ENCODE measurements around the gene ATP9A. TPM values are rescaled to one million over a fixed set of nuclear protein-coding genes. Genes with fewer than 3 reads are reported as not detected.
"Not testable (repeated sequence)": the region's sequence is repeated elsewhere in the genome, so short reads cannot be mapped to it uniquely, and the experiment has no call there.

Gene ATP9A
- total RNA-seq, 1 experiment from 2014 or later, result 1.8 TPM

DNA sequence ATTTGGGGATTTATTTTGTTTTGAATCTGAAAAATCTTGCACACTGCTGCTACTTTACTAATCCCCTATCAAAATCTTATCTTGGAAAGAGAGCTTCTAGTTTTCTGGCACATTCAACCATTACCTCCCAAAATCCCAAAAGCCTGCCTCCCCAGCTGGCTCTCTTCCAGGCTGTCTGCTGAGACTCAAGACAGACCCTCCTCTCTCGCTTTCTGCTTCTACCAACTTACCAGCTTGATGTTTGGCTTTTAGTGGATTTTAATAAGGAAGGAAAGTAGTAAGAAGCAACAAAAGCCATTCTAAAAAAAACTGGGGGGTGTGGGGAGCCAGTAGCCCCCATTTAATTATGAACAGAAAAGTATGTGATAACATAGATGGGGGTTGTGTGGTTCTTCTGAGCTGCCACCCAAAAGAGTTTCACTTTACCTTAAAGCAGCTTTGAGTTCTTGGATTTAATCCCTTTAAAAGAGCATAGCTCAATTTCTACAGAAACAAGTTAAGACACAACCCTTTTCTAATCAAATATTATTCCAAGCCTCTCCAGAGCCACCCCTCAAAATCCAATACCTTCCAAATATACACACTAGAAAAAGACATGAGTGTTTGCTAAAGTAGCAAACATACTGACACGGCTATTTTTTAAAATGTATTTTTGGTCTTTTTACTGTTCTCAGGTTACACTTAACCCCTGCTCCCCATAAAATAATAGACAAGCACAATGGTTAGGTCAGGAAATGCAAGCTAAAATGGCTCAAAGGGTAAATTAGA is 71.7 kb downstream of the ATP9A start:
- peak; percentile 24 for DNase-seq (ENCODE audit: low read depth)

DNA sequence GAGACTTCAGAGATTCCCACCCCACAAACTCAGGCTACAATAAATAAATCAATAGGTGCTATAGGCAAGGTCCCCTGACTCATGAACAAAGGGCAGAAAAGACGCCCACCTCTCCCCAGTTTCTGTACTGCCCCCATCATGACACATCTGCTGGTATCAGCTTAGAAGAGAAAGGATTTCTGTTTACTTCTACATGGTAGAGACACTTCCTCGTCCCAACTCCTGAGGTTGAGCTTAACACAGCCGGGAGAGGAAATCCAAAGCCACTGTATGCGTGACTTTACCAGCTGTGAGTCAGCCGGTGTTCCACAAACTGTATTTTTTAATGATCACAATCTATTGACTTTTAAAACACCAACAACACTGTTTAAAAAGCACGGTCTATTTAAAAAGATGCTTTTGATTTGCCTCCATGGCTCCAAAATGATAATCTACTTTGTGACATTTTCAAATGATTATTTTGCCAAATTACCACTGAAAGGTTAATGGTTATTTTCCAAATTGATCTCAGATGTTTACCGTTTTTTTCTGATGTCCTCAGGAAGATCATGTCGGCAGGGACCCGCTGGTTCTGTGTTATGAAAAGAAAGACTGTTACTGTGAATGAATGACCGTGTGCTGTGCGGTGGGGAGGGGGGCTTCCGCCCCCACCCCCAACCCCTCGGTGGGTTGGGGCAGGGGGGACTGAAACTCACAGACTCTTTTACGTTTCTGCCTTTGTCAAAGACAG is 72.5 kb downstream of the ATP9A start:
- peak; percentile 75 for DNase-seq (ENCODE audit: low read depth)

DNA sequence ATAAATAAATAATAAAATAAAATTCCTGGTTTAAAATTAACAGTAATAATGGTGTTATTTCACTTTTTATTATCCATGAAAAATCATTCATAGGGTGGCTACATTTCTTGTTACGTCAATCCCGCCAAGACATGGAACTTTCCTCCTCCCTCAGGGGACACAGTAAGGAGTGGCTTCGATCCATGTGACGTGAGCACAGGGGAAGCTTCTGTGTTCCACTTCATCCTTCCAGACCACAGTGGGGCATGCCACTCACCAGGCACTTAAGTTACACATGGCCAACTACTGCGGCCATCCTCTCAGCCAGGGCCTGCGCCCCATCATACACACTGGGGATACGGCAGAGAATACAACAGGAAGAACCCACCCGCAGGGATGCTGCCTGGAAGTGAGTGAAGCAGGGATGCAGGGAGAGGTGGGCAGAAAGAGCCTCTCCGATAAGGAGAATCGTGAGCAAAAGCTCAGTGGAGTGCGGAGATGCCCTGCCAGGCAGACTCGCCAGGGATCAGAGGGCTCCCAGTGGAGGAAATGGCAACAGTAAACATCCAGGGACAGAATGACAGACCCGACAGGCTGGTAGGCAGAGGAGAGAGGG is 75.3 kb downstream of the ATP9A start:
- no peak for DNase-seq (ENCODE audit: low read depth)

DNA sequence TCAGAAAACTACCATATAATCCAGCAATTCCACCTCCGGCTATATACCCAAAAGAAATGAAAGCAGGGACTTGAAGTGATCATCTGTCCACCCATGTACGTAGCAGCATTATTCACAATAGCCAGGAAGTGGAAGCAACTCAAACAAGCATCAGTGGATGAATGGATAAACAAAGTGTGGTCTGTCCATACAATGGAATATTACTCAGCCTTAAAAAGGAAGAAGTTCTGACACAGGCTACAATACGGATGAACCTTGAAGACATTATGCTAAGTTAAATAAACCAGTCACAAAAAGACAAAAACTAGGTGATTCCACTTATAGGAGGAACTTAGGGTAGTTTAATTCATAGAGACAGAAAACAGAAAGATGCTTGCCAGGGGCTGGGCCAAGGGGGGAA is 76.5 kb downstream of the ATP9A start:
- DNase-seq (ENCODE audit: low read depth), result no peak

DNA sequence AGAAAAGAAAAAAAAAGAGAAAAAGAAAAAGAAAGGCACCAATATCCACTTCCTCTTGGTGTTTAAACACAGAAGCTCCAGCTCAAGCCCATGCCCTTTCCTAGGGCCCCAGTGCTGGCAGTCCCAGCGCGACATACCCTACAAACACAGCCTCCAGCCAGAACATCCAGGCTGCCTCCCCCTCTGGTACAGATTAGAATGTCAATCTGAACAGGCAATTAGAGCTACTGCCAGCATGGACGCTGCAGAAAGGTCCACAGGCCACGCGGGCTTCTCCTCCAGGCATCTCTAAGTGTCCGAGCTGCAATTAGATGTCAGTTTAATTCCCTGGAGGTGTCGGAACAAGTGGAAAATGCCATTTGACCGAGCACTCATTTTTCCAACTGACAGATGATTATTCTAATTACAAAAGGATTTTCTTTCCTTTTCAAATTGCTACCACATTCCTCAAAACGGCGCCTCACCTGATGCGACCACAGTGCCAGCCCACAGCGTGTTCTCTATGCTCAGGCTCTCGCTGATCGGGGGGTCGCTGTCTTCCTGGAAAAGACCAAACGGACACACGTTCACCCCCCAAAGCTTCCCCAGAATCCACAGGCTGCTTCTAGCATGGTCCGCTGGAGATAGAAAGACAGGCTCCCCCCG is 79.5 kb downstream of the ATP9A start:
- no peak for DNase-seq (ENCODE audit: low read depth)

DNA sequence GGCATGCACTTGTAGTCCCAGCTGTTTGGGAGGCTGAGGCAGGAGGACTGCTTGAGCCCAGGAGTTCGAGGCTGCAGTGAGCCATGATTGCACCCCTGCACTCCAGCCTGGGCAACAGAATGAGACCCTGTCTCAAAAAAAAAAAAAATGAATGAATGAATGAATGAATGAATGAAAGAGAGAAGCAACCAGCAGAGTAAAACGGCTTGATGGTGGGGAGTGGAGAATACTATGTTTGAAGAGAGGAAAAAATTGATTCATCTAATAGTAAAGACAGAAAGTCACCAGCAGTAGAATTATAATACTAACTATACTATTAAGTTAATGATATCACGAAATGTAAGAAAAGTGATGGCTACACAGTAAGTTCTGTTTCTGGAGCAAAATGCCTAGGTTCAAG is 80.6 kb downstream of the ATP9A start:
- no peak for DNase-seq (ENCODE audit: low read depth)

DNA sequence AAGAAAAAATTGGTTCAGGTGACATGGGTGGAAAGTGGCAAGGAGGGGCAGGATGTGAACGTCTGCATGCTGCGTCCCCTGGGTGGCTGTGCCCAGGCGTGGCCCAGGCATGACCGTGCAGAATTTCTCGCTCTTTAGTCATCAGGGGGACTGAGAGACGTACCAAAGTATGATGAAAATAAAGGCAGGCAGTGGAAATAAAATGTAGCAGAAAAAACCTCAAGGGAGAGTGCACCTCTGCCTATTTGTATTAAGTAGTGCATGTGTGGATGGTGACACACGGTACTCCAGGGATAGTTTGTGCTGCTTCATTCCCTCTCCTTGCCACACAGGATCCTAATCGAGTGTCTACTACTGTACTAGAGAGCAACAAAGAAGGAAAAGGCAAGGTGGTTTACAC is 81.1 kb downstream of the ATP9A start:
- peak; percentile 39 for DNase-seq (ENCODE audit: low read depth)

DNA sequence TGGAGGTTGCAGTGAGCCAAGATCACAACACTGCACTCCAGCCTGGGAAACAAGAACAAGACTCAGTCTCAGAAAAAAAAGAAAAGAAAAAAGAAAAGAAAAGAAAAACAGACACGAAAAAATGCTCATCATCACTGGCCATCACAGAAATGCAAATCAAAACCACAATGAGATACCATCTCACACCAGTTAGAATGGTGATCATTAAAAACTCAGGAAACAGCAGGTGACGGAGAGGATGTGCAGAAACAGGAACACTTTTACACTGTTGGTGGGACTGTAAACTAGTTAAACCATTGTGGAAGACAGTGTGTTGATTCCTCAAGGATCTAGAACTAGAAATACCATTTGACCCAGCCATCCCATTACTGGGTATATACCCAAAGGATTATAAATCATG is 82.7 kb downstream of the ATP9A start:
- not testable (repeated sequence) for DNase-seq (ENCODE audit: low read depth)

DNA sequence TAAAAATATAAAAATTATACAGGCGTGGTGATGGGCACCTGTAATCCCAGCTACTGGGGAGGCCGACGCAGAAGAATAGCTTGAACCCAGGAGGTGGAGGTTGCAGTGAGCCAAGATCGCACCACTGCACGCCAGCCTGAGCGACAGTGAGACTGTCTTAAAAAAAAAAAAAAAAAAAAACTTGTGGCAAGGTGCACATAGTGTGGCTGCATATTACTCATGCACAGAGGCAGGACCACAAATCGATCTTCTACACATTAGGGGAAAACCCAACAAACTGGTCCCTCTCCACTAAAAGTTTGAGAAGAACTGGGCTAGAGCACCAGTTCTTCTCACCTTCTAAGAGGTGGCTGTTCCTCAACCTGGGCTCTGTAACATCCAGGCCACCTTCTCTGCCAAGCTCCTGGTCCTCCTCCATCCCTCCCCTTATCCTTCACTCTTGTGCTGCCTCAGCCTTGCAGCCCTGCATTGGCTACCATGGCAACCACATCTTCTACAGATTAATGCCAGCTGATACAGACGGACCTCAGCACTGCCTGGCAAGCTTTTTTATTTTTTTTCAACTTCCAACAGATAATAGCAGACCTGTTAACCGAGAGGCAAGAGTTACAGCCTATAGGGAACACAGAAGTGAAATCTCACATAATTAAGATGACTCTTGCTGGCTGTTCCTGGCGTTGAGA is 88.0 kb downstream of the ATP9A start:
- no peak for DNase-seq (ENCODE audit: low read depth)

DNA sequence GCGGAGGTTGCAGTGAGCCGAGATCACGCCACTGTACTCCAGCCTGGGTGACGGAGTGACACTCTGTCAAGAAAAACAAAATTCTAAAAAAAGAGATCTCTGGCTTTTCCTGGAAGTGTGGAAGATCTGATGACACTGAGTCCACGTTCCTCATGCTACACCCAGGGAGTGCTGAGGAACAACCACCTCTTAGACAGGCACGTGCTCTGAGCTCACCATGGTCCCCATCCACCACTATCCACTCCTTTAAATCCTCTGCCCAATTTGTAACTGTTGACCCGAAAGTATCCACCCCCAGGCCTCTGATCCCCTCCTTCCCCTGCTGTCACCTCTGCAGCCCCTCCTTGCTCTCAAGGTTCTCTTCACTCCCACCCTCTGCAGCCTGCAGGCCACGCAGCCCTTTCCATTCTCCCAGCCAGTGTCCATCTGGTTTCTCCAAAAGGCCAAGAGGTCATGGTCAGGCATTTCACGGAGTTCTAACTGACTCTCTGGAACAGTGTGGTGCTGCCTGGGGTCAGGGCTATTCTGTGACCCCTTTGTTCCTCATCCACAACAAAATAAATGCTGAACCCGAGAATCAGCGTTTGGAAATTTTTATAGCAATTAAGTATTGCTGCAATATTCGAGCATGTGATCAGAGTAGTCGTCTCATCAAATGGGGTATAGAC is 88.8 kb downstream of the ATP9A start:
- no peak for DNase-seq (ENCODE audit: low read depth)

DNA sequence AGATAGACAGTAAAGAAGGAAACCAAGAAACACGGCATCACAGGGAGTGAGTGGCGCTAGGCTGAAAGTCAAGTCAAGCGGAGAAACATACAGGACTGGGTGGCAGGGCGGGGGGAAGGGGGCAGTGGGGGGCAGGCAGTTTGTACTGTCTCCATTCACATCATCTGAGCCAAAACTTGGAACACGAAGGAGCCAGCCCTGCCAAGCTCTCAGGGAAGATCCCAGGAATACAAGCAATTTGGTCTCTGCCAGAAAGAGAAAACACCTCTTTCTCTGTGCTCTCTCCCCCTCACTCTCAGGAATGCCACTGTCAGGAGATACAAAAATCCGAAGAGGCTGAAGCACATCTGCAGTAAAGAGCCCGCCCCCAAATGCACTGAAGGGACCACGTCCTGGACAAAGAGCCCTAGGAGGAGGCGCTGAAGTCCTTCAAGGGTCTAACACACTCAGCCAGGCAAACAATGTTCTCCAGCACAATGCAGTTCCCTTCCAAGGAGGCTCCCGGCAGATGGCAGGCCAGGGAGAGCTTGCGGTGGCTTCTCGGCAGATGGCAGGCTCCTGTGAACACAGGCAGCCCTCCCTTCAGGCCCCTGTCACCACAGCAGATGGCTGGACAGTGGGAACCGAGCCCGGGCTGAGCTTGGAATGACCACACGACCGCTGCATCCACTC is 90.0 kb downstream of the ATP9A start:
- no peak for DNase-seq (ENCODE audit: low read depth)

DNA sequence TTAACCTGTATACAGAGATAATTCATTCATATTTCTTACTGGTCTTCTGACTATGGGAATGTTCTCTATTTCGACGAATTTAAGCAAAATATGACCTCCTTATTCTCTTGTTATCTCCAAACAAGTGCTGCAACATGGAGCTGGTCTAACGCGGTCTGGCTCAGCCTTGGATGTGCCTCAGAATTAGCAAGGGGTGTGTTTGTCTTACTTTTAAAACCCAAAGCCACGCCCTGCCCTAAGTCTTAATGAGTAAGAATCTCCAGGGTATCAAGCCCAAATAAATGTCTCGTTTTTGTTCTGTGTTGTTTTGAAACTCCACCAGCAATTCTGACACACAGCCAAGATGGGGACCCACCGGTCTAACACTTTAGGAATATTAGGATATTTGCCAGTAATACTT is 99.2 kb downstream of the ATP9A start:
- no peak for DNase-seq (ENCODE audit: low read depth)

DNA sequence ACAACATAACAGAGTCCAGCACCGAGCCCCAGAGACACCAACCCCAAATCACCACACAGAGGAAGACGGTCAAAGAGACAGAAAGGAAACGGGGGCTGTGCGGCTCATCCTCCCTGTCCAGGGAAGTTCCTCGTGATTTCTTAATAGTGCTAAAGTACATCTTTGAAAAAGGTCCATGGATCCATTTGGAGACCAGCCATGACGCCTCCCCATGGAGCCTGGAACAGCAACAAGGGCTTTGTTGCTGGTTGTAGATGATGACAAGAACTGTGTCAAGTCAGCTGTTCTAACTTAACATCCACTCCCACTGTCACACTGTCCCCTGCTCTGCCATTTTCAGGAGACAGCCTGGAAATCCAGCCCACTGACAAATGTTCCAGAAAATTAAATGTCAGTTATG is 99.7 kb downstream of the ATP9A start:
- DNase-seq (ENCODE audit: low read depth), result no peak

DNA sequence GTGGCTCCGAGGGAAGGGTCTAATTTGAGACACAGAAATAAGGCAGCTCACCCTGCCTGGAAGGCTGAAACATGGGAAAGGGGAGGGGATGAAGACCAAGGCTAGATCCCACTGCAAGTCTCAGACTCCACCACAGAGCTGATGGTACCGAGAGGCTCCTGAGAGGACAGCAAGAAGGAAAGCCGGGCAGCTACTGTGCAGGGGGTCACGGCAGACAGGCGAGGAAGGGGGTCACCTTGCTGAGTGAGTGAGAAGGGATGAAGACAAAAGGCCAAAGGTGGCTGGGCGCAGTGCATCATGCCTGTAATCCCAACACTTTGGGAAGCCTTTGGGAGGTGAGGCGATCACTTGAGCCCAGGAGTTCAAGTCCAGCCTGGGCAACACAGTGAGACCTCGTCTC is 100.7 kb downstream of the ATP9A start:
- DNase-seq (ENCODE audit: low read depth), result no peak

DNA sequence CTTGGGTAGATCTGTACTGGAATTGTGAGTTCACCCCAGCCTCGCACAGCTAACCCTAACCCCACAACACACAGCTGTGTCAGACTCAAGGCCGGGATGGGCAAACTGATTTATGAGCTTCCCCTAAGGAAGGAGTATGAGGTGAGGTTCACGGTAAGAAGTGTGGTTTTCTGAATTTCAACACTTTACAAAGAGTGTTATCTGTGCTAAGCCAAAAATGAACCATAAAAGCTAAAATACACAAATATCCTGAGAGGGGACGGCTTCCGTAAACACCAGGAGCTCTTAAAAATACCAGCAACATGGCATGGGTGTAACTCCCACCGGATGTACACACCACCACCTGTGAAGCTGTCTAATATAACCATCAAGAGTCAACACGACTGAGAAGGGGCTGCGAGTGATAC is 101.2 kb downstream of the ATP9A start:
- no peak for DNase-seq (ENCODE audit: low read depth)

DNA sequence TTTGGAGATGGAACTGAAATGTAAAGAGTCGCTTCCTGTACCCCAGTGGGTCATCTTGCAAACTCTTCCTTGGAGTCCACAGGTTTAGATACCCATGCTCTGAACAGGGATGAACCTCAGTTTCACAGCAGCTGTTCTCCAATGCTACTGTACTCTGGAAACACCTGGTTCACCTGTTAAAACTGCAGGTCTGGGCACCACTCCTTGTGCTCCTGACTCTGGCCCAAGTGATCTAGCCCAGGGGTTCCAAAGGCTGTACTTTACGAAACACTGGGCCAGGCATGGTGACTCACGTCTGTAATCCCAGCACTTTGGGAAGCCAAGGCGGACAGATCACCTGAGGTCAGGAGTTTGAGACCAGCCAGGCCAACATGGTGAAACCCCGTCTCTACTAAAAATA is 102.1 kb downstream of the ATP9A start:
- no peak for DNase-seq (ENCODE audit: low read depth)

DNA sequence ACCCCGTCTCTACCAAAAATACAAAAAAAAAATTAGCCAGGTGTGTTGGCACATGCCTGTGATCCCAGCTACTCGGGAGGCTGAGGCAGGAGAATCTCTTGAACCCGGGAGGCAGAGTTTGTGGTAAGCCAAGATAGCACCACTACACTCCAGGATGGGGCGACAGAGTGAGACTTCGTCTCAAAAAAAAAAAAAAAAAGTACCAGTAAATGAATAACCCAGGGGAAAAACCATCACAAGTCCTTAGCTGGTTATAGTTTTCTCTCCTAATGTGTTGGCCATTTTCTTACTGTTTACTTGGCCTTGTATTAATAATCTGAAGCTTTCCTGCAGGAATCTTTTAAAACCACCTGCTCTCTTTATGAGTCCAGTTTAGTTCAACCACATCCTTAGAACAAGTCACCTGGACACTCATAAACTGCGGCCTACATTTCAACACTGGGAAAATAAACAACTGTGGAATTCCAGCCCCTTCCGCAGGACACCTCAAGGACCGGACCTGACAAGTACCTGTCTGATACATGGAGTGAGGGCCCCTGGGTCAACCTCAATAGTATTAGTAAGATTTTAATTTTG is 102.6 kb downstream of the ATP9A start:
- no peak for DNase-seq (ENCODE audit: low read depth)

DNA sequence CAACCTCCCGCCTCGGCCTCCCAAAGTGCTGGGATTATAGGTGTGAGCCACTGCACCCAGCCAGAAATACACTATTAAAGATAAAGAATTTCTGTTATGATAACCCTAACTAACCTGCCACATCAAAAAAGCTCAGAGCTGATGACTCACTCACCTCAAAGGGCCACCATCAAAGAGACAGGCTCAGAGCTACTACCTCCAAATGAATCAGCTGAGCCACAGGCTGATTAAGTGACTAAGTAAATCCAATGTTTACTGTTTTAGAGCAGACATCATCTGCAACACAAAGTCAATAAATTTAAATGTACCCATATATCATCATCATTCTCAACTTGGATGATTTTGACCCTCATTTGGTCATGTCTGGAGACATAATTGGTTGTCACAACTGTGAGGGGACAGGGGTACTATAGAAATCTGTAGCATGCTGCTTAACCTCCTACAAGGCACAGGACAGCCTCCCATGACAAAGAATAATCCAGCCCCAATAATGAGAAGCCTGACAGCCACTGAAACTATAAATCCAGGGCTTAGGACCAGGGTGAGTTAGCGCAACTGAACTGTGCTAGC is 106.5 kb downstream of the ATP9A start:
- peak; percentile 39 for DNase-seq (ENCODE audit: low read depth)

DNA sequence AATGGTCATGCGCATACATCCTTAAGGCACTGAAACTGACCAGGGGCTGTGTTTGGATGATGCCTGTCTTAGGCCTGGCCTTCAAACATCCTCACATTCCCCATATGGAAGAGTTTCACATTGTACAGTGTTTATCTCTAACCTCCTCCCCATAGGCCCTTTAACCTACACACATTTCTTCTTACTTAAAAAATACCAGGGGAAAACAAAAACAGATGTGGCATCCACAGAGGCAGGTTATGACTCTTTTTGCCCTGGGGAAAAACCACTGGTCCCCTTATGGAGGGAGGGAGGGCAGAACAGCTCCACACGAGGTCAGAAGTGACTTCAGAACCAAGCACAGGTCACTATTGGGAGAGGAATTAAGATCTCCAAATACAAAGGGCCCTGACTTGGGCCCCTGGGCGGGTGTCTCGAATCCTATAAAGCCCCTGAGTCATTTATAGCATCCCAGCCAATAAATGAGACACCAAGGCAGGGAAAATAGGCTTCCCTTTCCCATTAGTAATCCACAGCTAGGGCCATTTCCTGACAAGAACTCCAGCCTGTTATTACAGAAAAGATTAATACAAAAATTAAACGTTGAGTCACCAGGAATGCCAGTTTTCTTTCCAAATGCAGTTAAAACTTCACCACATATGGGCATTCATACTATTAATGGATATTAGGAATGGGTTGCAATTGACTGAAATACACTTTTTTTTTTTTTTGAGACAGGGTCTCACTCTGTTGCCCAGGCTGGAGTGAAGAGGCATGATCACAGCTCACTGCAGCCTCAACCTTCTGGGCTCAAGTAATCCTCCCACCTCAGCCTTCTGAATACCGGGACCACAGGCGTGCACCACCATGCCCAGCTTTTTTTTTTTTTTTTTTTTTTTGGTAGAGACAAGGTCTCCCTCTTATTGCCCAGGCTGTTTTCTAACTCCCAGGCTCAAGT is 107.2 kb downstream of the ATP9A start:
- peak; percentile 53 for DNase-seq (ENCODE audit: low read depth)
